Prostate gland (tissue), 2 donors: ENCODE results near the gene HOXB6. TPM values are rescaled to one million over a fixed set of nuclear protein-coding genes. Genes with fewer than 3 reads are reported as not detected.

Source experiments
- DNase-seq: peaks from one replicate; pipeline ENCODE4 v3.0.0-alpha.2; 2019; ENCODE audit warnings: low spot score
- H3K27ac ChIP-seq, 2 donors: fragments of 200-600 bp; sonication (generic); 2 replicates each; pipeline ENCODE4 v1.5.1; 2017 to 2019
- H3K27me3 ChIP-seq: fragments of 200-600 bp; sonication (generic); replicated peaks from 2 replicates; pipeline ENCODE4 v1.5.1; 2019; ENCODE audit not compliant: insufficient read depth
- H3K36me3 ChIP-seq, 2 donors: fragments of 200-600 bp; sonication (generic); 1 replicate in 1 of 2; 2 replicates in 1 of 2; pipeline versions ENCODE4 v1.5.1 to v1.8.1; 2017 to 2019
- H3K4me1 ChIP-seq: fragments of 200-600 bp; sonication (generic); replicated peaks from 2 replicates; pipeline ENCODE4 v1.5.1; 2019
- H3K4me3 ChIP-seq, 2 donors: fragments of 200-600 bp; sonication (generic); 2 replicates each; pipeline ENCODE4 v1.5.1; 2017 to 2019
- H3K9me3 ChIP-seq: fragments of 200-600 bp; sonication (generic); 2 replicates; pipeline ENCODE4 v1.5.1; 2017
- CTCF ChIP-seq, 4 experiments: fragments of 200-600 bp in 2 of 4; fragments of 450-650 bp in 2 of 4; sonication (generic) in 2 of 4; IDR thresholded peaks; 1 replicate in 3 of 4; 2 replicates in 1 of 4; pipeline ENCODE4 v1.5.1; 2016 to 2019; ENCODE audit warnings: antibody characterized with exemption in 4 of 4, mild to moderate bottlenecking in 2 of 4, moderate library complexity in 2 of 4
- POLR2A ChIP-seq: fragments of 450-650 bp; IDR thresholded peaks from one replicate; pipeline ENCODE4 v1.6.1; 2016; ENCODE audit warnings: antibody characterized with exemption, mild to moderate bottlenecking
- POLR2AphosphoS5 ChIP-seq: sonication (generic); formaldehyde crosslinking; IDR thresholded peaks from one replicate; pipeline ENCODE4 v1.6.1; 2017; ENCODE audit warnings: antibody characterized with exemption
- WGBS: methylation state at CpG from one replicate; pipeline ENCODE4 v1.1.5; 2018; 5-methylcytosine and 5-hydroxymethylcytosine counted together
- intact Hi-C: fragments of 100-400 bp; cut with DNase I; formaldehyde crosslinking; loops from one replicate; pipeline ENCODE4 v1.14.2; 2022
- total RNA-seq, 2 donors: library from RNA; depleted of rRNA; stranded (reverse); fragments of >200 nt; gene quantifications; one replicate each; pipeline ENCODE4 v1.1.0, GENCODE V29; 2016

HOXB6 gene
- total RNA-seq, 2 donors from 2014 or later = 0.27 to 0.40 TPM

GRCh38 chr17:48605991-48606891 lies 1.5 kb upstream of the HOXB6 start:
- peaks cover 61% of the 10 kb centered on the region for H3K27me3 ChIP-seq
- WGBS = 65% methylated on average over 41 of the region's 41 CpGs

DNA sequence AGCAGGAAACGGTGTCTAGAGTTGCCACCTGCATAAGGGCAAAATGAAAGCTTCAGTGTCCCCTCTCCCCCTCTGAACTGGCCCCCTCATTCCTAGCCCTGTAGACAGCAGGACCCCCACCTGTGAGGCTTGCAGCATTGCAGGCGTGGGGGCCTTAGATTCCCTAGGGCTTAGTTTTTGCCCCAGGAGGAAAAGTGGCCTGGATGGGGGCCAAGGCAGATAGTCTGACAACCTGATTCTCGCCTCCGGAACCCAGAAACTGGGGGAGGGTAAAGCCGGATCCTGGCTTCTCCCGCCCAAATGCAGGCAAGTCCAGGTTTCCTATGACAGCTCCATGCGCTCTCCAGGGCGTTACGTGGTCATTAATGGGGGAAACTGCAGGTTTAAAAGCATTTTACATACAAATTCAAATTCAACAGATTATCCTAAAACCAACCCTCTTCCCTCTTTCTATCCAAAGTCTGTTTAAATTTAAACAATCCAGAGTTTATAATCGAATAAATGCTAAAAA lies 678 bp upstream of the HOXB6 start:
- H3K4me1 ChIP-seq = peaks cover 3% of the 10 kb centered on the region
- no peak for DNase-seq
- H3K4me3 ChIP-seq = no peak overlapping the region
- H3K27ac ChIP-seq = no peak overlapping the region
- peaks cover 62% of the 10 kb centered on the region for H3K27me3 ChIP-seq
- TF ChIP-seq CTCF (IDR thresholded peaks at IDR 0.05) = no peak
- TF ChIP-seq POLR2A = no peak
- TF ChIP-seq POLR2AphosphoS5 = no peak
- intact Hi-C loops = no loop called here
- no peaks in the 10 kb centered on the region for H3K36me3 ChIP-seq
- H3K9me3 ChIP-seq = no peaks in the 10 kb centered on the region
- WGBS = 44% methylated on average over 10 of the region's 10 CpGs

More at GRCh38 chr17:48605991-48606891, 1.5 kb upstream of the HOXB6 start:
- H3K36me3 ChIP-seq = no peaks in the 10 kb centered on the region
- H3K27ac ChIP-seq = no peak overlapping the region
- no peak for TF ChIP-seq POLR2AphosphoS5
- H3K9me3 ChIP-seq = no peaks in the 10 kb centered on the region
- intact Hi-C loops = no loop called here
- no peak for DNase-seq
- no peak overlapping the region for H3K4me3 ChIP-seq
- H3K4me1 ChIP-seq = peaks cover 3% of the 10 kb centered on the region

DNA sequence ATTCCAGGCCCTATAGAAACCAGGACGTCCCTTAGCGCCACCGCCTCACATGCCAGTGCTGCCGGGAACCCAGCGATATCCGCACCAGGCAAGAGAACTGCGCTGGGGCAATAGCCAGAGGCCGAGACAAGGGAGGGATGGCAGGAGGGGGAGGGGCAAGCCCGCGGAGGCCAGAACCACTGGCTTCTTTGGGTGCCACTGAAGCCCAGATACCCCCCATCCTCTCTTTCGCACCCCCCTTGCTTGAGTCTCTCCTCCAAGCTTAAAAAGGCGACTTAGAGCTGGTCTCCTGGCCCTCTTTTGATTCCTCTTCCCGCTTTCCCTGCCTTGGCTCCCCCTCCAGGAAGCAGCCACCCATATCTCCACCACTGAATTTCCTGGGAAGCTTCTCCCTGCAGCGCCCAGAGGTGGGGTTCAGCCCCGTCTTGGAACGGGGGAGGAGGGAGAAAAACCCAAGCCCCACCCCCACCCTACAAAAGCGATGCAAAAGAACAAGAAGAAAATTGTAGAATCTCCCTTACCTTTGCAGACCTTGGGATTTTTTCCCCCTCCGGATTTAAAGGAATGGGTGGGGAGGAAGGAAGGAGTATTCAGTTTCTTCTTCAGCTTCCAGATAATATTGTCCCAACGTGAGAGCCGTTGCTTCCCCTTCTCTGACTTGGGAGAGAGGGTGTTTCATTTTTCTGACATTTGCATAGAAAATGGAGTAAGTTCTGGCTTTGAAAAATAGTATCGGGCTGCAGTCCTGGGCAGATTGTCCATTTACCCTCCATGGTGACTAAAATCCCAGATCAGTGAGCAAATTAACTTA lies 622 bp downstream of the HOXB6 start:
- no peak for TF ChIP-seq POLR2AphosphoS5
- TF ChIP-seq CTCF (IDR thresholded peaks at IDR 0.05) = no peak
- TF ChIP-seq POLR2A = no peak
- DNase-seq = no peak
- Histone ChIP-seq H3K36me3 (no peaks in the 10 kb centered on the region), H3K27ac (no peak overlapping the region), H3K4me1 (no peaks in the 10 kb centered on the region), H3K4me3 (no peak overlapping the region), H3K9me3 (no peaks in the 10 kb centered on the region), H3K27me3 (peaks cover 64% of the 10 kb centered on the region)
- WGBS = 5% methylated on average over 21 of the region's 21 CpGs
- intact Hi-C loops = no loop called here

DNA sequence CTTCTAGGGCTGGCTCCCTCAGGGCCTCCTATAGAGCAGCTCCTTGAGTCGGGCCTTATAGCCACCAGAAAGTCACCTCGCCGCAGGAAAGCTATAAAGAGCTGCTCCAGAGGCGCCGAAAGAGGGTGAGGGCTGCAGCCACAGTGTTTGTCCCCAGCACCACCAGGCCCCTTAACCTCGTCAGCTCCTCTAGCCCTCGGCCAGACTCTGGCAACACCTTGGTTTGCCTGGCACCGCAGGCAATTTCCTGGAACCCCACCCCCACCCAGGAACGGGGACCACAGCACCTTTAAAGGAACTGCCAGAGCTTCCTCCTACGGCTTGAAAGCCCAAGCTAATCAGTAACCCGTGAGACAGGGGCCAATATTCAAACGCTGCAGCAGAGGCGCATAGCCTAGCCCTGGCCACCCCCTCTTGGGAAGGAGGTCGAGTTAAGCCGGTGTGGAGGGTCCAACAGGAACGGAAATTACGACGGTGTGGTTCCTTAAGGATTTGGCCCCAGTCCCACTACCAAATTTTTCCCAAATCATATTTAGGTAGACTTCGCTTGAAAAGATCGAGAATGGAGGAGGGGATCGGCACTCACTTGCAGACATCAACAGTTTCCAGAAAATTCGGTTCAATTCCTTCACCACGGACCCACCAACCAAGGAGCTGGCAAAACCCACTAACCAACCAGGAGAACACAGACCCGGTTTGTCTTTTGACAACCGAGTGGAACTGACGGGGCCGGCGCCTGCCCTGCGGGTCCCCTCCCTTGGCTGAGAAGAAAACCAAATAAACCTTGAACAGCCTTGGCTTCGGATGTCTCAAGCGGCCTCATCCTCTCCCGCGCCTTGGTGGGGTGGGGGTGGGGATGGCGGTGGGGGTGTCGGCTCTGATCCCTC lies 3.0 kb downstream of the HOXB6 start:
- WGBS = 15% methylated on average over 35 of the region's 35 CpGs
- DNase-seq = no peak
- no peak for TF ChIP-seq CTCF (IDR thresholded peaks at IDR 0.05)
- no peak for TF ChIP-seq POLR2A
- Histone ChIP-seq H3K27ac (no peak overlapping the region), H3K4me1 (no peaks in the 10 kb centered on the region), H3K36me3 (no peaks in the 10 kb centered on the region), H3K9me3 (no peaks in the 10 kb centered on the region), H3K27me3 (peaks cover 60% of the 10 kb centered on the region), H3K4me3 (no peak overlapping the region)
- intact Hi-C loops = no loop called here

GRCh38 chr17:48601207-48601538 lies 3.6 kb downstream of the HOXB6 start:
- no peaks in the 10 kb centered on the region for H3K4me1 ChIP-seq
- intact Hi-C loops = no loop called here
- H3K27ac ChIP-seq = no peak overlapping the region
- WGBS = 56% methylated on average over 4 of the region's 4 CpGs
- DNase-seq = no peak
- H3K4me3 ChIP-seq = no peak overlapping the region
- no peaks in the 10 kb centered on the region for H3K36me3 ChIP-seq
- no peaks in the 10 kb centered on the region for H3K9me3 ChIP-seq
- peaks cover 58% of the 10 kb centered on the region for H3K27me3 ChIP-seq
- no peak for TF ChIP-seq POLR2AphosphoS5
- TF ChIP-seq CTCF (IDR thresholded peaks at IDR 0.05) = no peak
- no peak for TF ChIP-seq POLR2A
